Mesothelial cell of epicardium (in vitro differentiated cells): ENCODE data around the gene PPP4R3A. TPM values are rescaled to one million over a fixed set of nuclear protein-coding genes. Genes with fewer than 3 reads are reported as not detected.
"Not testable (repeated sequence)": the region's sequence is repeated elsewhere in the genome, so short reads cannot be mapped to it uniquely, and the experiment has no call there.

Experiments
- DNase-seq, 2 experiments: peaks; one replicate each; pipeline ENCODE4 v3.0.0; 2021; ENCODE audit warnings: low spot score in 2 of 2; ENCODE audit not compliant: unreplicated experiment in 2 of 2
- H3K27ac Mint-ChIP-seq: 2 replicates; pipeline ENCODE4 v1.8.0; 2021; ENCODE audit warnings: mixed read lengths
- H3K27me3 Mint-ChIP-seq: 2 replicates; pipeline ENCODE4 v1.8.0; 2021; ENCODE audit warnings: low read depth, mixed read lengths
- H3K36me3 Mint-ChIP-seq: 2 replicates; pipeline ENCODE4 v1.8.0; 2021; ENCODE audit warnings: mixed read lengths
- H3K4me1 Mint-ChIP-seq: 2 replicates; pipeline ENCODE4 v1.8.0; 2021; ENCODE audit warnings: mixed read lengths
- H3K4me3 Mint-ChIP-seq: 2 replicates; pipeline ENCODE4 v1.8.0; 2021; ENCODE audit warnings: mild to moderate bottlenecking, moderate library complexity, mixed read lengths
- H3K9me3 Mint-ChIP-seq: 2 replicates; pipeline ENCODE4 v1.8.0; 2021; ENCODE audit warnings: mixed read lengths
- total RNA-seq: library from RNA; stranded (reverse); gene quantifications from 3 replicates; pipeline ENCODE4 v1.2.1, GENCODE V29; 2021
- TF ChIP-seq, protein P1 (sequence below): fragments of 200-600 bp; sonication (generic); IDR thresholded peaks from one replicate; pipeline ENCODE4 v1.5.0; 2021; ENCODE audit warnings: antibody characterized with exemption; ENCODE audit not compliant: unreplicated experiment

PPP4R3A gene
- total RNA-seq, 1 donor from 2014 or later: 99.2 TPM

DNA sequence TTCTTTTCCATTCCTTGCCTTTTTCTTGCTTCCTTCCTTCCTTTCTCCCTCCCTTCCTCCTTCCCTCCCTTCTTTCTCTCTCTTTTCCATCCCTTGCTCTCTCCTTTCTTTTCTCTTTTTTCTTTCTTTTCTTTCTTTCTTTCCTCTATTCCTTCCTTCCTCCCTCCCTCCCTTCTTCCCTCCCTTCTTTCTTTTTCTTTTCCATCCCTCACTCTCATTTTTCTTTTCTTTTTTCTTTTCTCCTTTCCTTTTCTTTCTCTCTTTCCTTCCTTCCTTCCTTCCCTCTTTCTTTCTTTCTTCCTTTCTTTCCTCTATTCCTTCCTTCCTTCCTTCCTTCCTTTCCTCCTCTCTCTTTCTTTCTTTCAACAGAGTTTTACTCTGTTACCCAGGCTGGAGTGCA is 35.1 kb upstream of the PPP4R3A start:
- Mint-ChIP-seq H3K27me3 (peaks cover 7% of the 10 kb centered on the region), H3K4me1 (no peaks in the 10 kb centered on the region), H3K27ac (no peak overlapping the region), H3K4me3 (no peak overlapping the region), H3K9me3 (peaks cover 22% of the 10 kb centered on the region), H3K36me3 (no peaks in the 10 kb centered on the region)
- DNase-seq: no peak
- TF ChIP-seq, protein P1, sequence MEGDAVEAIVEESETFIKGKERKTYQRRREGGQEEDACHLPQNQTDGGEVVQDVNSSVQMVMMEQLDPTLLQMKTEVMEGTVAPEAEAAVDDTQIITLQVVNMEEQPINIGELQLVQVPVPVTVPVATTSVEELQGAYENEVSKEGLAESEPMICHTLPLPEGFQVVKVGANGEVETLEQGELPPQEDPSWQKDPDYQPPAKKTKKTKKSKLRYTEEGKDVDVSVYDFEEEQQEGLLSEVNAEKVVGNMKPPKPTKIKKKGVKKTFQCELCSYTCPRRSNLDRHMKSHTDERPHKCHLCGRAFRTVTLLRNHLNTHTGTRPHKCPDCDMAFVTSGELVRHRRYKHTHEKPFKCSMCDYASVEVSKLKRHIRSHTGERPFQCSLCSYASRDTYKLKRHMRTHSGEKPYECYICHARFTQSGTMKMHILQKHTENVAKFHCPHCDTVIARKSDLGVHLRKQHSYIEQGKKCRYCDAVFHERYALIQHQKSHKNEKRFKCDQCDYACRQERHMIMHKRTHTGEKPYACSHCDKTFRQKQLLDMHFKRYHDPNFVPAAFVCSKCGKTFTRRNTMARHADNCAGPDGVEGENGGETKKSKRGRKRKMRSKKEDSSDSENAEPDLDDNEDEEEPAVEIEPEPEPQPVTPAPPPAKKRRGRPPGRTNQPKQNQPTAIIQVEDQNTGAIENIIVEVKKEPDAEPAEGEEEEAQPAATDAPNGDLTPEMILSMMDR: no peak

DNA sequence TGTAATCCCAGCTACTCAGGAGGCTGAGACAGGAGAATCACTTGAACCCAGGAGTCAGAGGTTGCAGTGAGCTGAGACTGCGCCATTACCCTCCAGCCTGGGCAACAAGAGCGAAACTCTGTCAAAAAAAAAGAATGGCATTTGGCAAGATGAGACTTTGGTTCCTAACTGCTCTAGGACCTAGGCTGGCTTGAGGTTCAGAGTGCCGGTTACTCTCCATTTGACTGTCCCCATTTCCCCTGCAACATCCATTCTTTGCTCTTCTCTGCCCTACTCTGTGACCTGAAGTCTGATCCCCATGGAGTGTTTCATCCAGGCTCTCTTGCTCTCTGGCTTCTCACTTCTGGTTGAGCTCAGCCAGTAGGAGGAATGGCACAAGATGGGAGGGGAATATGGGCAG is 26.2 kb upstream of the PPP4R3A start:
- Mint-ChIP-seq H3K27ac (no peak overlapping the region), H3K27me3 (peaks cover 25% of the 10 kb centered on the region), H3K9me3 (peaks cover 24% of the 10 kb centered on the region), H3K4me3 (no peak overlapping the region), H3K36me3 (no peaks in the 10 kb centered on the region), H3K4me1 (no peaks in the 10 kb centered on the region)
- TF ChIP-seq, protein P1: no peak
- DNase-seq: no peak

DNA sequence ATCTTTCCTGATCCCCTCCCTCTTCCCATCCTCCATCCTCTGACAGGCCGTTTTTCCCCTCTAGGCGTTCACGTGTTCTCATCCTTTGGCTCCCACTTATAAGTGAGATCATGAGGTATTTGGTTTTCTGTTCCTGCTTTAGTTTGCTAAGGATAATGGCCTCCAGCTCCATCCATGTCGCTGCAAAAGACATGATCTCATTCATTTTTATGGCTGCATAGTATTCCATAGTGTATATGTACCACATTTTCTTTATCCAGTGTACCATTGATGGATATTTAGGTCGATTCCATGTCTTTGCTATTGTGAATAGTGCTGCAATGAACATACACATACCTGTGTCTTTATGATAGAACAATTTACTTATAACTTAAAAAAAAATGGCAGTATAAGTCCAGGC is 23.9 kb upstream of the PPP4R3A start:
- not testable (repeated sequence) for DNase-seq, H3K4me3 Mint-ChIP-seq, H3K36me3 Mint-ChIP-seq, H3K27ac Mint-ChIP-seq, H3K9me3 Mint-ChIP-seq, H3K4me1 Mint-ChIP-seq
- H3K27me3 Mint-ChIP-seq: peaks cover 21% of the 10 kb centered on the region

DNA sequence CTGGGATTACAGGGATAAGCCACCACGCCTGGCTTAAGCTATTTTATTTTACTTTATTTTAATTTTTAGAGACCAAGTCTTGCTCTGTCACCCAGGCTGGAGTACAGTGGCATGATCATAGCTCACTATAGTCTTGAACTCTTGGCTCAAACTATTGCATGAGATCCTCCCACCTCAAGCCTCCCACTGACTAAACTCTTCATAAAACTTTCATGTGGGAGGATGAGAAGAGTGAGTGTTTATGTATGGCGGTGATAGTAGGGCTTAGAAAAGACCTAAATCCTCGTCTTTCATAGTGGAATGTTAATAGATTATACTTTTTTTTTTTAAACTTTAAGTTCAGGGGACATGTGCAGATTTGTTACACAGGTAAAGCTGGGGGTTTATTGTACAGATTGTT is 23.5 kb upstream of the PPP4R3A start:
- no peaks in the 10 kb centered on the region for H3K4me1 Mint-ChIP-seq
- H3K4me3 Mint-ChIP-seq: no peak overlapping the region
- DNase-seq: no peak
- H3K27me3 Mint-ChIP-seq: peaks cover 21% of the 10 kb centered on the region
- no peaks in the 10 kb centered on the region for H3K36me3 Mint-ChIP-seq
- TF ChIP-seq, protein P1: no peak
- H3K27ac Mint-ChIP-seq: no peak overlapping the region
- peaks cover 6% of the 10 kb centered on the region for H3K9me3 Mint-ChIP-seq

DNA sequence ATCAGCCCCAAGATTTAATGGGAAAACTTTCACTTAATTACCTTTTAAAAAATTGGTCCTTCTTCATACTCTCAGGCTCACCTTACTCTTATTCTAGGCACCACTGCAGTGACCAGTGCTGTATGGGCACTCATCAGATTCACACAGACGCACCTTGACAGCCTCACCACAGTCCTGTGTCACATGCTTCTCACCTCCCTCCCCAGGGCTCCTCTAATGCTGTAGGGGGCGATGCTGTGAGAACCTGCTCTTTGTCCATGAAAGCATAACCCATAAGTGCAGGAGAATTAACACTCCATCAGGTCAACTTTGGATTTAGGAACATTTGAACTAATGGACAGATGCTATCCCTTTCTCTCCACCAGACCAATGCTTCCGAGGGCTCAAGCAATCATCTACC is 13.9 kb upstream of the PPP4R3A start:
- Mint-ChIP-seq H3K4me3 (no peak overlapping the region), H3K27me3 (peaks cover 12% of the 10 kb centered on the region), H3K36me3 (no peaks in the 10 kb centered on the region), H3K27ac (no peak overlapping the region), H3K4me1 (no peaks in the 10 kb centered on the region), H3K9me3 (no peaks in the 10 kb centered on the region)
- TF ChIP-seq, protein P1: no peak
- DNase-seq: no peak

DNA sequence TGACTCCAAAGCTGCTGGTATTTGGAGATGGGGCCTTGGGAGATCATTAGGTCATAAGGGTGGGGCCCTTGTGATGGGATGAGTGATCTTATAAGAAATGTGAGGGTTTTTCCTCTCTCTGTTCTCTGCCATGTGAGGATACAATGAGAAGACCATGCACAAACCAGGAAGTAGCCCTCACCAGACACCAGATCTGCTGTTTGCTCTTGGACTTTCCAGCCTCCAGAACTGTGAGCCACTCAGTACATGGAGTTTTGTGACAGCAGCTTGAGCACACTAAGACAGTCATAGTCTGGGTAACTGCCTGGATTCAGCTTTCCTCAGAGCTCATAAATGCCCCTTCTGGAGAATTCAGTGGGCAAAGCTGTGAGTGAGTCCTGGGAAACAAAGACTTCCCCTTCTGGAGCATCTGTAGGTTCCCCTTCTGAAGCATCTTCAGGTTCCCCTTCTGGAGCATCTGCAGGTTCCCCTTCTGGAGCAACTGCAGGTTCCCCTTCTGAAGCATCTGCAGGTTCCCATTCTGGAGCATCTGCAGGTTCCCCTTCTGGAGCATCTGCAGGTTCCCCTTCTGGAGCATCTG is 11.0 kb upstream of the PPP4R3A start:
- TF ChIP-seq, protein P1: no peak
- no peak overlapping the region for H3K27ac Mint-ChIP-seq
- peaks cover 17% of the 10 kb centered on the region for H3K27me3 Mint-ChIP-seq
- no peak overlapping the region for H3K4me3 Mint-ChIP-seq
- no peaks in the 10 kb centered on the region for H3K4me1 Mint-ChIP-seq
- DNase-seq: no peak
- H3K36me3 Mint-ChIP-seq: no peaks in the 10 kb centered on the region
- no peaks in the 10 kb centered on the region for H3K9me3 Mint-ChIP-seq
